ENCODE measurements around the gene PCDH9.

GRCh38 chr13:67275351-67275960 lies 45.3 kb upstream of the PCDH9 start:
- TF ChIP-seq, protein P1, sequence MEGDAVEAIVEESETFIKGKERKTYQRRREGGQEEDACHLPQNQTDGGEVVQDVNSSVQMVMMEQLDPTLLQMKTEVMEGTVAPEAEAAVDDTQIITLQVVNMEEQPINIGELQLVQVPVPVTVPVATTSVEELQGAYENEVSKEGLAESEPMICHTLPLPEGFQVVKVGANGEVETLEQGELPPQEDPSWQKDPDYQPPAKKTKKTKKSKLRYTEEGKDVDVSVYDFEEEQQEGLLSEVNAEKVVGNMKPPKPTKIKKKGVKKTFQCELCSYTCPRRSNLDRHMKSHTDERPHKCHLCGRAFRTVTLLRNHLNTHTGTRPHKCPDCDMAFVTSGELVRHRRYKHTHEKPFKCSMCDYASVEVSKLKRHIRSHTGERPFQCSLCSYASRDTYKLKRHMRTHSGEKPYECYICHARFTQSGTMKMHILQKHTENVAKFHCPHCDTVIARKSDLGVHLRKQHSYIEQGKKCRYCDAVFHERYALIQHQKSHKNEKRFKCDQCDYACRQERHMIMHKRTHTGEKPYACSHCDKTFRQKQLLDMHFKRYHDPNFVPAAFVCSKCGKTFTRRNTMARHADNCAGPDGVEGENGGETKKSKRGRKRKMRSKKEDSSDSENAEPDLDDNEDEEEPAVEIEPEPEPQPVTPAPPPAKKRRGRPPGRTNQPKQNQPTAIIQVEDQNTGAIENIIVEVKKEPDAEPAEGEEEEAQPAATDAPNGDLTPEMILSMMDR (IDR thresholded peaks at IDR 0.05), result no peak
- TF ChIP-seq POLR2A (IDR thresholded peaks at IDR 0.05), result no peak
- TF ChIP-seq POLR2AphosphoS5 (IDR thresholded peaks at IDR 0.05; ENCODE audit: insufficient read depth in 1 of 2, low read depth in 1 of 2), result no peak
